ENCODE results near the gene CKM.

GRCh38 chr19:45348367-45349125, 25.9 kb upstream of the CKM start:
- TF ChIP-seq POLR2A (IDR thresholded peaks at IDR 0.05) (no peak), CTCF (IDR thresholded peaks at IDR 0.05 in 4 of 5, conservative IDR thresholded peaks at IDR 0.05 in 1 of 5) (no peak)
